ENCODE data around the gene PDSS1. TPM values are rescaled to one million over a fixed set of nuclear protein-coding genes. Genes with fewer than 3 reads are reported as not detected.

The PDSS1 gene
- total RNA-seq, 1 experiment from 2014 or later: 18.4 TPM

DNA sequence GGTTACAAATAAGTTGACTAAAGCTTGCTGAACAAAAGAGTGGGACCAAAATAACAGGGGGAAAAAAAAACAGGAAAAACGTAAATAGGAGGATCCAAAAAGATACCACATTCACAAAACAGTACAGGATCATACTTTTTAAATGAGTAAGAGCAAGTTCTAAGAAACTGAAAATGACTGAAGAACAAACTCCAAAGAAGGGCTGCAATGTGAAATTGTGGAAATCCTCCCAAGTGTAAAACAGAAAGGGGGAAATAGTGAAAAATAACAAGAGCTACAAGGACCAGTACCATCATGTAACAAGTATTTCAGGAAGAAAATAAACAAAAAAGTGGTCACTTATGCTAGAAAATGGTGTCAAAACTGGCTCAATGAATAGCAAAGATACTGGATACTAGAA lies 46.3 kb downstream of the PDSS1 start:
- Mint-ChIP-seq H3K27ac (peak overlapping the region; percentile 22 to 94 (median 42); a peak in 5 of 7 replicates), H3K27me3 (ENCODE audit: low read depth) (no peaks in the 10 kb centered on the region), H3K9me3 (no peaks in the 10 kb centered on the region), H3K36me3 (ENCODE audit: insufficient read depth in 1 of 3, low read depth in 3 of 3) (peaks cover 30 to 65% (median 52%) of the 10 kb centered on the region in 3 experiments), H3K4me1 (peaks cover 11% of the 10 kb centered on the region in 2 experiments), H3K4me3 (no peak overlapping the region)
- Histone ChIP-seq H3K27ac (ENCODE audit: insufficient read length, low read depth, low read length) (no peak overlapping the region), H3K14ac (ENCODE audit: insufficient read depth, low read length) (no peak overlapping the region), H3K23ac (ENCODE audit: insufficient read length, low read depth, low read length) (no peak overlapping the region), H3K79me2 (ENCODE audit: insufficient read depth, low read length) (no peaks in the 10 kb centered on the region), H3K9ac (ENCODE audit: extremely low read depth, insufficient read length, low read length) (no peak overlapping the region), H2AFZ (ENCODE audit: low read length) (no peak overlapping the region), H3K18ac (ENCODE audit: insufficient read length, low read depth, low read length) (no peak overlapping the region), H4K8ac (replicated peaks; ENCODE audit: insufficient read length, low read depth, low read length) (no peak overlapping the region), H2BK12ac (ENCODE audit: insufficient read length, low read depth, low read length) (no peak overlapping the region), H3K4ac (ENCODE audit: low read depth, low read length) (no peak overlapping the region), H4K91ac (ENCODE audit: insufficient read length, low read depth, low read length) (no peak overlapping the region), H4K20me1 (ENCODE audit: control insufficient read depth, insufficient read depth, insufficient read length) (no peaks in the 10 kb centered on the region), H3K9me3 (ENCODE audit: control insufficient read depth, low read depth, low read length) (no peaks in the 10 kb centered on the region), H2BK20ac (ENCODE audit: low read depth, low read length, poor library complexity, severe bottlenecking) (no peak overlapping the region), H4K5ac (ENCODE audit: insufficient read length, low read depth, low read length) (no peak overlapping the region), H3T11ph (ENCODE audit: low read length) (no peak overlapping the region), H2AK5ac (ENCODE audit: insufficient read length, low read length) (no peak overlapping the region), H3K79me1 (ENCODE audit: insufficient read depth, low read depth, low read length, poor library complexity, severe bottlenecking) (no peaks in the 10 kb centered on the region), H2BK5ac (ENCODE audit: insufficient read length, low read length) (no peak overlapping the region), H3K4me2 (ENCODE audit: insufficient read depth, insufficient read length, low read length) (no peak overlapping the region), H3K56ac (ENCODE audit: insufficient read length, low read depth, low read length) (no peak overlapping the region), H2BK120ac (ENCODE audit: low read depth, low read length, poor library complexity, severe bottlenecking) (no peak overlapping the region), H3K27me3 (ENCODE audit: insufficient read depth, low read length) (no peaks in the 10 kb centered on the region), H3K4me1 (ENCODE audit: insufficient read depth, low read length) (no peaks in the 10 kb centered on the region), H3K23me2 (ENCODE audit: insufficient read length, low read depth, low read length, poor library complexity, severe bottlenecking) (no peaks in the 10 kb centered on the region), H2BK15ac (ENCODE audit: low read depth, low read length) (no peak overlapping the region)
- WGBS (ENCODE audit: extremely low coverage, insufficient read length, low lambda C conversion rate): no CpG with 5 or more reads among the region's 1 CpG
- DNase-seq: no peak
- TF ChIP-seq, protein P1, sequence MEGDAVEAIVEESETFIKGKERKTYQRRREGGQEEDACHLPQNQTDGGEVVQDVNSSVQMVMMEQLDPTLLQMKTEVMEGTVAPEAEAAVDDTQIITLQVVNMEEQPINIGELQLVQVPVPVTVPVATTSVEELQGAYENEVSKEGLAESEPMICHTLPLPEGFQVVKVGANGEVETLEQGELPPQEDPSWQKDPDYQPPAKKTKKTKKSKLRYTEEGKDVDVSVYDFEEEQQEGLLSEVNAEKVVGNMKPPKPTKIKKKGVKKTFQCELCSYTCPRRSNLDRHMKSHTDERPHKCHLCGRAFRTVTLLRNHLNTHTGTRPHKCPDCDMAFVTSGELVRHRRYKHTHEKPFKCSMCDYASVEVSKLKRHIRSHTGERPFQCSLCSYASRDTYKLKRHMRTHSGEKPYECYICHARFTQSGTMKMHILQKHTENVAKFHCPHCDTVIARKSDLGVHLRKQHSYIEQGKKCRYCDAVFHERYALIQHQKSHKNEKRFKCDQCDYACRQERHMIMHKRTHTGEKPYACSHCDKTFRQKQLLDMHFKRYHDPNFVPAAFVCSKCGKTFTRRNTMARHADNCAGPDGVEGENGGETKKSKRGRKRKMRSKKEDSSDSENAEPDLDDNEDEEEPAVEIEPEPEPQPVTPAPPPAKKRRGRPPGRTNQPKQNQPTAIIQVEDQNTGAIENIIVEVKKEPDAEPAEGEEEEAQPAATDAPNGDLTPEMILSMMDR (conservative IDR thresholded peaks at IDR 0.05): no peak
